H1 (cell line): ENCODE data around the gene CACNA2D3. TPM values are rescaled to one million over a fixed set of nuclear protein-coding genes. Genes with fewer than 3 reads are reported as not detected.

Experiments used
- BACH1 ChIP-seq: IDR thresholded peaks from 2 replicates; pipeline ENCODE4 v1.6.1; 2012; ENCODE audit warnings: low read length, improper control_type of control experiment
- RFX5 ChIP-seq: IDR thresholded peaks from 2 replicates; pipeline ENCODE4 v1.6.1; 2011; ENCODE audit warnings: low read depth, low read length, improper control_type of control experiment, borderline replicate concordance
- TAF1 ChIP-seq: IDR thresholded peaks from 2 replicates; pipeline ENCODE4 v1.6.1; 2011; ENCODE audit warnings: mild to moderate bottlenecking, low read depth, low read length
- polyA plus RNA-seq, 7 experiments: library from polyadenylated mRNA; depleted of rRNA in 3 of 7; stranded (reverse) in 5 of 7; unstranded in 2 of 7; fragments of >200 nt in 5 of 7; fragments of 200-250 nt in 2 of 7; gene quantifications; 1 replicate in 5 of 7; 2 replicates in 1 of 7; 4 replicates in 1 of 7; pipeline versions ENCODE4 v1.2.1 to v1.2.3, GENCODE V29; 2011 to 2013; ENCODE audit warnings: missing spikeins in 2 of 7, mixed read lengths in 2 of 7
- total RNA-seq: library from RNA; stranded (reverse); fragmentation: NEBNext Ultra II Directional; extraction: Animal tissue kit (Norgen Biotek cat#: 25700); gene quantifications from 2 replicates; pipeline ENCODE4 v1.2.1, GENCODE V29; 2021

Gene CACNA2D3
- total and polyA plus RNA-seq, 2 of the 8 experiments (the other 6 are each of a cell fraction or from before 2014, with no cell fraction given): 1.5 to 1.8 TPM

DNA sequence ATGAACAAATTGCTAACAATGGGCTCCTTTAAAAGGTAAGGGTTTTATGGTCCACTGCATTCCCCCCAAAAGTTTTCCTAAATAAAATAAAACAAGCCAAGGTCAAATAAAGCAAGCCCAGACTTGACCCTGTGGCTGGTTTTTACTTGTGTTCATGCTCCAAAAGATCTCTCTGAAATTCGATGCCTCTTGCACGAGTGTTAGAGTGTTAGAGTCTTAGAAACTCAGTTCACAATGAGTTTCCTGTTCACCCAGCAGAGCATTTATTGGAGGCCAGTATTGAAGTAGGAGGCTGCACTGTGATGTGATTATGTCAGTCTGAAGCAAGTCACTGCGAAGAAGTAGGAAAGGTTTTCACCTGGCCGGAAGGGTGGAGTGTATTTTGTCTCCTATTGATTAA is 865.4 kb downstream of the CACNA2D3 start (continued):
- TF ChIP-seq RFX5 (no peak), TAF1 (no peak), BACH1 (no peak)
